GM19035 (cell line): ENCODE data around the gene YKT6.
"Not testable (repeated sequence)": the region's sequence is repeated elsewhere in the genome, so short reads cannot be mapped to it uniquely, and the experiment has no call there.

Source experiments
- ATAC-seq: cut with Tn5 transposase; IDR thresholded peaks from one replicate; pipeline ENCODE4 v1.9.1; 2021; ENCODE audit not compliant: unreplicated experiment

Gene YKT6

DNA sequence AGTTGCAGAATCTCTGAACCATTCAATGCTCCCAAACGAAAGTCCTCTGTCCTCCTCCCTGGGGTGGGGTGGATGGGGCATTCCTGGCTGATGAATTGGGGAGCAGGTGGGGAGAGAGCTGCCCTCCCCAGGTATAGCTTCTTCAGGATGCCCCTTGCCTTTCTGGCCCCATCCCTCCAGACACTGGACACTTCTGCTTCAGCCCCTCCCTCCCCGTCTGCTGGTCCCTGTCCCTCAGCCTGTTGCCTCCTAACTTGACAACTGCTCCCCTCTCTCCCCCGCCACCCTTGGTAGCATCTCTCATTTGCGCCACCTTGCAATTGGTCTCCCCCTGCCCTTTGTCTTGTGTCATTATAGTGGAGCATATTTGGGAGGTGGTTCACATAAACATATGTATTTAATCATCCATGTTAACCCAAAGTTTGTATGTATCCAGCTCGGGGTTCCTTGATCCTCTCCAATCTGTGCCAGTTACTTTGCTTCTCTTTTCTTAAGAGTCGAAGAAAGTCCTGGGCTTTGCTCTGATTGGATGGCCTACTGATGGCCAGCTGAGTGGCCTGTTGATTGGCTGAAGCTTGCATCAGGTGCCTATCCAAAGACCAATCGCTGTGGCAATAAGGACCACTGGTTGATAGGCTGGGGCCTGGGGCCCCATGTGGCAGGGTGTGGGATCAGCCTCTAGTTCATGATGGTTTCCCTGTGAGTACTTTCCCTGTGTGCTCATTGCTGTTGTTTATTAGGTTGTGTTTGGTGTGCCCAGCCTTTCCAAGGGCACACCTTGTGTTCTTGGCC is 7.6 kb upstream of the YKT6 start:
- no peak for ATAC-seq

DNA sequence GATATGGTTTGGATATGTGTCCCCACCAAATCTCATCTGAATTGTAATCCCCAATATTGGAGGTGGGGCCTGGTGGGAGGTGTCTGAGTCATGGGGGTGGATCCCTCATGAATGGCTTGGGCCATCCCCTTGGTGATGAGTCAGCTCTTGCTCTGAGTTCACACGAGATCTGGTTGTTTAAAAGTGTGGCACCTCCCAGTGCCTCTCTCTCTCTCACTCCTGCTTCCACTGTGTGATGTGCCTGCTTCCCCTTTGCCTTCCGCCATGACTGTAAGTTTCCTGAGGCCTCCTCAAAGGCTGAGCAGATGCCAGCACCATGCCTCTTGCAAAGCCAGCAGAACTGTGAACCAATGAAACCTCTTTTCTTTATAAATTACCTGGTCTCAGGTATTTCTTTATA is 6.7 kb upstream of the YKT6 start:
- ATAC-seq: no peak

DNA sequence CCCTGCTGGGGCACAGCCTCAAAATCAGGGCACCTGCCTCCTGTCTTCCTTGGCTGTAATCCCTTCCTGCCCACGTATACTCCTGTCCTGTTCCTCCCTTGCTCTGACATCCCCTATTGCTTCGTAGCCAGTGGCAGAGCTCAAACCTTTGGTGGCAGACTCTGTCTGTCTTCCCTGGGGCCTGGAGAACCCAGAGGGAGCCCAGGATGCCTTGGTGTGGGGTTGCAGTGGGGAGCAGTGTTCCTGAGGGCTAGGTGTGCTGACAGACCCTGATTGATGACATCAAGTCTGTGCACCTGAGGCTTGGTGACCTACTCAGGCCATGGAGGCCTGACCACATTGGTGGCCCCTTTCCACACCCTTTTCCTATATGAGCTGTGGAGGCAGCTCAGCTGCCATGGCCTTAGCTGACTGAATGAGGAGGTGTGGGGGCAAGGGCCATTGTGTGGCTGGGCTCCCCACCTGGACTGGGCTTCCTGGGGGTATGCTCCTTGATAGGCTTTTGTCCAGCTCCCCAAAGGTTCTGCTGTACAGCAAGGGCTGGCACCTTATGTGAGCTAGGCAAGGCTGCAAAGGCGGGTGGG is 6.1 kb upstream of the YKT6 start:
- no peak for ATAC-seq

GRCh38 chr7:44195889-44196288 is 4.9 kb upstream of the YKT6 start:
- ATAC-seq: no peak

DNA sequence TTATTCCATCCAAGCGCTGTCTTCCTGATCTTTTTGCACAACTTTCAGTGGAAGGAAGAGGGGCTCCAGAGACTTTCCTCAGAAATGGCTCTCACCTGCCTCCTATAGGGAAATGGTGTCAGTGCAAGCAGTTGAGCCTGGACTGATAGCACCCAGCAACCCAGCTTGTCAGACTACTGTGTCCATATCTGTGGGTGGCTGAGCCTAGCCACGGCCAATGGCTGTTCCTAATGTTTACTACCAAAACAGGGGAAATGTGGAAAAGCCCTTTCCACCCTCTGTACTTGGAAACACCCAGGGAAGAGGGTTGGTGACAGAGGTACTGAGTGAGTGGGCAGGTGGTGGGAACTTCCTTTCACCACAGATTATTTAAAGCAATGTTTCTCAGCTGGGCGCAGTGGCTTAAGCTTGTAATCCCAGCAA is 4.3 kb upstream of the YKT6 start:
- no peak for ATAC-seq

GRCh38 chr7:44197474-44197873 is 3.3 kb upstream of the YKT6 start:
- no peak for ATAC-seq

- ATAC-seq: not testable (repeated sequence)
These were observed 615 bp upstream of the YKT6 start for GRCh38 chr7:44200163-44200562.

- ATAC-seq: no peak
These were observed 1.0 kb downstream of the YKT6 start for GRCh38 chr7:44201813-44202212.

GRCh38 chr7:44206008-44206407 is 5.2 kb downstream of the YKT6 start:
- ATAC-seq: no peak

DNA sequence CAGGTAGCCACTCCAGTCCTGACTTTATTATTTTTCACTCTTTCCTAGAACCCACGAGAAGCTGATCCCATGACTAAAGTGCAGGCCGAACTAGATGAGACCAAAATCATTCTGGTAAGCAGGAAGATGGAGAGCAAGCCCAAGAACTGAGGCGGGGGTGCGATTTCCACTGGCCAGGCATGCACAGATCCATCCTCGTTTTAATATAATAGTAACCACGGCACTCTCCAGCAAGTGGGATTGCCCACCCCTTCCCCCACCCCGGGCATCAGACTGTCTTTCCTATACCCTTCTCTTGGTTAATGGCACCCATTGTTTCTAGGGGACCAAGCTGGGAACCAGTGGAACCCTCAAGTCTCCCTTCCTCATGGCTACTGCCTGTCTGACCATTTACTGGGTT is 7.3 kb downstream of the YKT6 start:
- ATAC-seq: no peak

GRCh38 chr7:44210107-44210506 is 9.3 kb downstream of the YKT6 start:
- no peak for ATAC-seq

DNA sequence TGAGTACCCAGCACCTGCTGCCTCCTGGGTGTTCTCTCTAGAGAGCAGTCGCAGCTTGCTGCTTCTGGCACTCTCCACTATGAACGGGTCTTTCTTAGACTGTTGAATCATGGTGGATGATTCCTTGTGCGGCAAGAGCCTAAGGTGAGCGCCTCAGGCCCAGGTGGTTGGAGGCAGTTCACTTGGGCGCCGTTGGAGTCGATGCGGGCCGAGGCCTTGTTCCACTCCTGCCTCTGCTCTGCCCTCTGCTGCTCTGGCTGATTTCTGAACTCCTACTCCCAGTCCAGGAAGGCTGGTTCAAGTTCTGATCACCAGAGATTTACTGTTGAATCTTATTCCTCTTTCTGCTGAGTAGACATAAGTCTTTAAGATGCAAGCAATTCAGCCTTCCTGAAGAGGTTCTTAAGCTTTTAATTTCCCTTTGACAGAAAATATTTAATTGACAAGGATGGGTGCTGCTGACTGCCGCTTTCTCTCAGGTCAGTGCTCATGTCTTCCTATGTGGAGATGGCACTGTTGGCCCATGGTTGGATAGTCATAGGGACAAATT is 10.4 kb downstream of the YKT6 start:
- ATAC-seq: no peak

DNA sequence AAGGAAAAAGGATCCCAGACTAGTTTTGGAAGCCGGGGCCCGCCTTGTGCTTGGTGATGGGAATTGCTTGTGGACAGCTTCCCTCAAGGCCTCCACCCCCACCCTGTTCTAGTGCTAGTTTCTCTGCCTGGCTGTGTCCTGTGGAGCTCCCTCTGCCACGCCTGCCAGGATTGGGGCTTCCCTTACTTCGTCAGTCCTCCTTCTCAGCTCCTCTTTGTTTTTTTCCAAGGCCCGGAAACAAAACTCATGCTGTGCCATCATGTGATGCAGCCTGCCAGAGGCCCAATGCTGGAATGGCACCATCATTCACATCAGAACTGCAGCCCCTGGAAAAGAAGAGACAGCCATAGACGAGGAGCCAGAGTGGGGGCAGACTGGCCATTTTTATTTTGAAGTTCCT is 11.2 kb downstream of the YKT6 start:
- no peak for ATAC-seq

- ATAC-seq: no peak
These were observed 11.9 kb downstream of the YKT6 start for GRCh38 chr7:44212581-44213184.

- no peak for ATAC-seq
These were observed 12.6 kb downstream of the YKT6 start for GRCh38 chr7:44213206-44213876.

DNA sequence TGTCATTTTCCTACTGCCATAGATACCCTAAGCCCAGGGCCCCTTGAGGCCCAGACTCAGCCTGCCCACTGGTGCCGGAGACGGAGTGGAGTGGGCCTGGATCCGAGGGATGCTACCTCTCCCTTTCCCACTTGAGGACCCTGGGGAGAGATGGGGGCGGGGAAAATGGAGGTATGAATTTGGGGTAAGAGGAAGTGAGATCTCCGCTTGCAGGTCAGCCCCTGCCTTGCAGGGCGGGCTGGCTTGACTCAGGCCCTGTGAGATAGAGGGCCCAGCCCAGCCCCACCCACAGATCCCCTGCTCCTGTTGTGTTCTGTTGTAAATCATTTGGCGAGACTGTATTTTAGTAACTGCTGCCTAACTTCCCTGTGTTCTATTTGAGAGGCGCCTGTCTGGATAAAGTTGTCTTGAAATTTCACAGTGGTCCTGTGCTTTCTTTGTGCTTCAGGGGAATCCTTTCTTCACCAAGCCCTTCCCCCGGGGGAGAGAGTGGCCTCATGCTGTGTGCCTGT is 13.2 kb downstream of the YKT6 start:
- no peak for ATAC-seq

- no peak for ATAC-seq
These were observed 14.8 kb downstream of the YKT6 start for GRCh38 chr7:44215531-44215930.

GRCh38 chr7:44216019-44216418 is 15.2 kb downstream of the YKT6 start:
- ATAC-seq: no peak

DNA sequence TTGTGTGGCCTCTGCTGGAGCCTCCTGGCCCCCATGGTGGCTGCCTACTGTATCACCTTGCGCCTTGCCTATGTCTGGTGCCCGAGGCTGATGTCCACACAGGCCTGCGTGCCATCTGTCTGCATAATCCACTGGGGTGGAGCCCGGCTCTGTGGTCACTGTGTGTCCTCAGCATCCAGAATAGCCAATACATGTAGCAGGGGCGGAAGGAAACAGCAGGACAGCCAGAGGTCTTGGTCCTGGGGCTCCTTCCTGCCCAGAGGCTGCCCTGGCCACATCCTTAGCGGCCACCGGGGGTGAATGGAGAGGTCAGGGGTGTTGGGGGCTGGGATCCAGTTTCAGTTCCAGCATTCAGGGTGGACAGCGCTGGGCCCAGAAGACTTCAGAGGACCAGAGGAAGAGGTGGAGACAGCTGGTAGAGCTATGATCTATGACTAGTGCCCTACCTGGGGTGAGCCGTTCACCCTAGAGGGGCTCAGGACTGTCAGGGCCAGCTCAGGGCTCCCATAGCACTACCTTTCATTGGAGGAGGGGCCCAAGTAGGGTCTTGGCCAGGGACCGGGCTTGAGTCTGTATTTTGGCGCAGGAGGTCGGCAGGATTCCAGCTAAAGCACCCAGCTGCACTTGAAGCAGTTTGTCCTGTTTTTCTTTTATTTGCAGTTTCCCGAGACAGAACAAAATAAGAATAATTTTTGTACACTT is 15.9 kb downstream of the YKT6 start:
- no peak for ATAC-seq

GRCh38 chr7:44217223-44217714 is 16.5 kb downstream of the YKT6 start:
- ATAC-seq: no peak
